ENCODE results near the gene TF. TPM values are rescaled to one million over a fixed set of nuclear protein-coding genes. Genes with fewer than 3 reads are reported as not detected.

The TF gene
- total RNA-seq, 1 experiment from 2014 or later = 0.09 TPM

DNA sequence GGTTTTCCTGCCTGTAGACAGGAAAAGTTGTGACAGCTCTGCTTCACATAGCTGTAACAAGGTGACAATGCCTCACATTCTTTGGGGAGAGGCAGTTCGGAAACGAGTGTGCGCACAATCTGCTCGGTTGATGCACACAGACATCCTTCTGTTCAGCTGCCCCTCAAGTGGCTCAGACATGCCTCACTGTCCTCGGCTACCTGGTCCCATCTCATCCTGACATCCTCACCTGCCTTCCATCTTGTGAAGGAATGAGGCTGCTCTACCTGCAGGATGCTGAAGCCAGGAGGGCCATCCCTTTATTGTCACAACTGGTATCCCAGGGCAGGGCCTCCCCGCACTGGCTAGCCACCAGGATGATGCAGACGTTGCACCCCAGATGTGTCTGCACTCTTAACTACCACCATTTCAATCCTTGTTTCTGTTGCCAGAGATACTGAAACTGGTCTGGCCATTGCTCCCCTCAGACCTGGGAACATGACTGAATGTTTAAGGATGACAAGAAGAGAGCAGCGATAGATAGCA lies 78.8 kb downstream of the TF start:
- Histone ChIP-seq H2BK12ac (ENCODE audit: insufficient read length, low read depth, low read length) (no peak overlapping the region), H3K79me2 (ENCODE audit: insufficient read depth, low read length) (no peaks in the 10 kb centered on the region), H3T11ph (ENCODE audit: low read length) (no peak overlapping the region), H3K4ac (ENCODE audit: low read depth, low read length) (no peak overlapping the region), H3K27ac (ENCODE audit: insufficient read length, low read depth, low read length) (no peak overlapping the region), H3K14ac (ENCODE audit: insufficient read depth, low read length) (no peak overlapping the region), H2AK5ac (ENCODE audit: insufficient read length, low read length) (no peak overlapping the region), H3K4me2 (ENCODE audit: insufficient read depth, insufficient read length, low read length) (no peak overlapping the region), H4K91ac (ENCODE audit: insufficient read length, low read depth, low read length) (no peak overlapping the region), H3K27me3 (ENCODE audit: insufficient read depth, low read length) (no peaks in the 10 kb centered on the region), H2BK120ac (ENCODE audit: low read depth, low read length, poor library complexity, severe bottlenecking) (no peak overlapping the region), H2BK20ac (ENCODE audit: low read depth, low read length, poor library complexity, severe bottlenecking) (no peak overlapping the region), H3K23ac (ENCODE audit: insufficient read length, low read depth, low read length) (no peak overlapping the region), H4K5ac (ENCODE audit: insufficient read length, low read depth, low read length) (no peak overlapping the region), H3K79me1 (ENCODE audit: insufficient read depth, low read depth, low read length, poor library complexity, severe bottlenecking) (no peaks in the 10 kb centered on the region), H3K23me2 (ENCODE audit: insufficient read length, low read depth, low read length, poor library complexity, severe bottlenecking) (no peaks in the 10 kb centered on the region), H2AFZ (ENCODE audit: low read length) (no peak overlapping the region), H2BK15ac (ENCODE audit: low read depth, low read length) (no peak overlapping the region), H3K18ac (ENCODE audit: insufficient read length, low read depth, low read length) (no peak overlapping the region), H2BK5ac (ENCODE audit: insufficient read length, low read length) (no peak overlapping the region), H3K56ac (ENCODE audit: insufficient read length, low read depth, low read length) (no peak overlapping the region), H4K8ac (replicated peaks; ENCODE audit: insufficient read length, low read depth, low read length) (no peak overlapping the region), H4K20me1 (ENCODE audit: control insufficient read depth, insufficient read depth, insufficient read length) (no peaks in the 10 kb centered on the region), H3K9me3 (ENCODE audit: control insufficient read depth, low read depth, low read length) (no peaks in the 10 kb centered on the region), H3K9ac (ENCODE audit: extremely low read depth, insufficient read length, low read length) (no peak overlapping the region), H3K4me1 (ENCODE audit: insufficient read depth, low read length) (no peaks in the 10 kb centered on the region; the same call in 1 of the 2 replicates)
- Mint-ChIP-seq H3K4me1 (peaks cover 22 to 25% of the 10 kb centered on the region in 2 experiments), H3K4me3 (no peak overlapping the region), H3K27me3 (ENCODE audit: low read depth) (no peaks in the 10 kb centered on the region), H3K9me3 (no peaks in the 10 kb centered on the region), H3K27ac (no peak overlapping the region), H3K36me3 (ENCODE audit: insufficient read depth in 1 of 3, low read depth in 3 of 3) (peaks cover 33 to 53% (median 38%) of the 10 kb centered on the region in 3 experiments)
- TF ChIP-seq, protein P1, sequence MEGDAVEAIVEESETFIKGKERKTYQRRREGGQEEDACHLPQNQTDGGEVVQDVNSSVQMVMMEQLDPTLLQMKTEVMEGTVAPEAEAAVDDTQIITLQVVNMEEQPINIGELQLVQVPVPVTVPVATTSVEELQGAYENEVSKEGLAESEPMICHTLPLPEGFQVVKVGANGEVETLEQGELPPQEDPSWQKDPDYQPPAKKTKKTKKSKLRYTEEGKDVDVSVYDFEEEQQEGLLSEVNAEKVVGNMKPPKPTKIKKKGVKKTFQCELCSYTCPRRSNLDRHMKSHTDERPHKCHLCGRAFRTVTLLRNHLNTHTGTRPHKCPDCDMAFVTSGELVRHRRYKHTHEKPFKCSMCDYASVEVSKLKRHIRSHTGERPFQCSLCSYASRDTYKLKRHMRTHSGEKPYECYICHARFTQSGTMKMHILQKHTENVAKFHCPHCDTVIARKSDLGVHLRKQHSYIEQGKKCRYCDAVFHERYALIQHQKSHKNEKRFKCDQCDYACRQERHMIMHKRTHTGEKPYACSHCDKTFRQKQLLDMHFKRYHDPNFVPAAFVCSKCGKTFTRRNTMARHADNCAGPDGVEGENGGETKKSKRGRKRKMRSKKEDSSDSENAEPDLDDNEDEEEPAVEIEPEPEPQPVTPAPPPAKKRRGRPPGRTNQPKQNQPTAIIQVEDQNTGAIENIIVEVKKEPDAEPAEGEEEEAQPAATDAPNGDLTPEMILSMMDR (conservative IDR thresholded peaks at IDR 0.05) = no peak
- WGBS (ENCODE audit: extremely low coverage, insufficient read length, low lambda C conversion rate) = no CpG with 5 or more reads among the region's 8 CpGs
- no peak for DNase-seq

Data from H9 (cell line).